ENCODE measurements around the gene RAG1.
"Not testable (repeated sequence)": the region's sequence is repeated elsewhere in the genome, so short reads cannot be mapped to it uniquely, and the experiment has no call there.

RAG1 gene

DNA sequence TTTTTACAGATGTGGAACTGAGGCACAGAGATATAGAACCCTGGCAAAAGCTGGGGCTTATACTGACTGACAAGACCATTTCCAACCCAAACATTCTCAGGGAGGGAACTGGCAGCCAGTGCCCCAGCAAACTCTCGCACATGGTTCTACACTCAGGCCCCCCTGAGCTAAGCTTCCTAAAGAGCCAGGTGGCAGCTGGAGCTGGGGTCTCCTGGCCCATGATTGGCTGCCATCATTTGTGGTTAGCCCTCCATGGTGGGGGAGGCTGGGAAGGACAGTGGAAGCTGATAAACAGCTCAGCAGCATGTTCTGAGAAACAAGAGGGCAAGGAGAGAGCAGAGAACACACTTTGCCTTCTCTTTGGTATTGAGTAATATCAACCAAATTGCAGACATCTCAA, at the start of gene RAG1:
Gene RAG1, plus strand, starts transcription at position 314 of the 400 bp plus-strand sequence. CDS start 5,298 bp downstream, outside the sequence.
- Mint-ChIP-seq H3K4me1 (ENCODE audit: low read depth) (peaks cover 11% of the 10 kb centered on the region), H3K36me3 (ENCODE audit: low read depth) (no peaks in the 10 kb centered on the region), H3K27ac (no peak within 1 kb of the TSS), H3K27me3 (peaks cover 15% of the 10 kb centered on the region), H3K4me3 (no peak within 1 kb of the TSS), H3K9me3 (no peaks in the 10 kb centered on the region)
- intact Hi-C loops (cut with micrococcal nuclease): no loop called here

DNA sequence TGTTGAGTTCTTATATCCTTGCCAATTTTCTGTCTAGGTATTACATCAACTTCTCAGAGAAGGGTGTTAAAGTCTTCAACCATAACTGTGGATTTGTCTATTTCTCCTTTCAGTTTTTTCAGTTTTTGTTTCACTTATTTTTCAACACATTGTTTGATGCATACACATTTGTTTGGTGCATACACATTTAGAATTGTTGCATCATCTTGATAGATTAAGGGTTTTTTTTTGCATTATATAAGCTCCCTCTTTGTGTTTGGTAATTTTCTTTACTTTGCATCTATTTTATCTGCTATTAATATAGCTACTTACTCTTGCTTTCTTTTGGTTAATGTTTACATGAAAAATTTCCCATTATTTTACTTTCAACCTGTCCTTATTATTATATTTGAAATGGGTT, 37.0 kb upstream of the RAG1 start:
- no peaks in the 10 kb centered on the region for H3K27me3 Mint-ChIP-seq
- no peaks in the 10 kb centered on the region for H3K36me3 Mint-ChIP-seq (ENCODE audit: low read depth)
- peaks cover 5% of the 10 kb centered on the region for H3K4me1 Mint-ChIP-seq (ENCODE audit: low read depth)
- intact Hi-C loops (cut with micrococcal nuclease): no loop called here
- no peak overlapping the region for H3K27ac Mint-ChIP-seq
- H3K9me3 Mint-ChIP-seq: no peaks in the 10 kb centered on the region
- H3K4me3 Mint-ChIP-seq: no peak overlapping the region

DNA sequence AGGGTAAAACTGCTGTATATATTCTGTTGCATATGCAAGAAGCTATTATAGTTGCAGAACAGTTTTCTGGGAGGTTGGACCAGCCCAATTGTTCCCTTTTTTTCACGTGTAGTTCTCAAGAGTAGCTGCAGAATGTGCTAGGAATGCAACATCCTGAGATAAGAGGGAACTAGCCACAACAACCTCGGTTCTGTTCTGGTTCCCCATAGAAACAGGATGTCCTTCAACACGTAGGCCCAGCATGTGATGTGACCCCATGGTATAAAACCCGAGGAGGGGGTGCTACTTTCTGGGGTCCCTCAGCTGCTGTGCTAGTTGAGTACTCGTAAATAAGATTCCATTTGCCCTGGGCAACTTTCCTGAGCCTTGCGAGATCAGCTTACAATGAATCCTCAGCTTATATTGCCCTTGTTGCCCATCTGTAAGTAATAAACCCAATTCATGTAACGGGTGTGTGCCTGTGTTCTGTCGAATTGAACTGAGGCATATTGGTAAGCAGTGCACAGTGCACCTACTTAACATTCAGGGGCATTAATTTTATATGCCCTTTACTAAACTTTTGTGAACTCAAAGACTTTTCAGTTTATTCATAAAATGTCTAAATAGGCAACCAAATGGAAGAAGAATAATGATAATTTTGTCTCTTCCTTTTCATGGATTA, 34.7 kb upstream of the RAG1 start:
- Mint-ChIP-seq H3K9me3 (no peaks in the 10 kb centered on the region), H3K4me1 (ENCODE audit: low read depth) (peaks cover 5% of the 10 kb centered on the region), H3K4me3 (no peak overlapping the region), H3K36me3 (ENCODE audit: low read depth) (no peaks in the 10 kb centered on the region), H3K27ac (no peak overlapping the region), H3K27me3 (no peaks in the 10 kb centered on the region)
- intact Hi-C loops (cut with micrococcal nuclease): no loop called here

DNA sequence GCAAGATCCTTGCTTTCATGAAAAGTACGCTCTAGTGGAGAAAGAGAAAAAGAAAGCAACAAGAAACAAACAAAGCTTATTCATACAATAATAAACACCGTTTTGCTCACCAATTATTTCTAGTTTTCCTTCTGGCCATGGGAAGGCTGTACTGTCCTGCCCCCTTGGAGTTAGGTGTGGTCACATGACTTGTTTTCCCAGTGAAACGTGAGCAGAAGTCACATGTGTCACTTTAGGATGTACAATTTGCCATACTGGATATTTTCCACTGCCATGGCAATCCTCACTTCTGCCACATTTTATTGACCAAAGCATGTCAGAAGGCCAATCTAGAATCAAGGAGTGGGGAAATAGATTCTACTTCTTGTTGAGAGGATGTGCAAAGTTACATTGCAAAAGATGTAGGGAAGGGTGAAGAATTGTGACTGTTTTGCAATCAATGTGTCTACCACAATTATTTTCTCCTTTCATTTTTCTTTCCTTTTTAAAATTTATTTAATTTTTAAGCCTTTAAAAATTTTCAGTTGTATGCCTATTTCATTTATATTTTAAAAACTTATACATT, 33.4 kb upstream of the RAG1 start:
- Mint-ChIP-seq H3K36me3 (ENCODE audit: low read depth) (no peaks in the 10 kb centered on the region), H3K27ac (no peak overlapping the region), H3K4me1 (ENCODE audit: low read depth) (peaks cover 5% of the 10 kb centered on the region), H3K27me3 (no peaks in the 10 kb centered on the region), H3K4me3 (no peak overlapping the region), H3K9me3 (no peaks in the 10 kb centered on the region)
- intact Hi-C loops (cut with micrococcal nuclease): no loop called here

DNA sequence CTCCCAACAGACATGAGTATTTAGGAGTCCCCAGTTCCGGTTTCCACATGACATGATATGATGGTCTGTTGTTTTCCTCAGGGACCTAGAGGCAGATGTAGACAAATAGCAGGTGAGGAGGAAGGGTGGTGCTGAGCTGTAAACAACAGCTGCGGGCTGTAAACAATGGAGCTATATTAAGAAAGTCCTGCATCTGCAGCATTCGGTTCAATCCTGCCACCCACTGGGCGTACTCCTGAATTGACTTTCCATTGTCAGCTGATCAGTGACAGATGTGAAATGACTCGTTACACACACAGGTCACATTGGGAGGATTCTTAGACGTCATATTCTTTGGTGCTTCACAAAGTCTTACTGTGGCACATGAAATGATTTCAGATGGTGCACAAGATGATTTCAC, 26.8 kb upstream of the RAG1 start:
- Mint-ChIP-seq H3K27me3 (no peaks in the 10 kb centered on the region), H3K4me3 (no peak overlapping the region), H3K9me3 (no peaks in the 10 kb centered on the region), H3K27ac (no peak overlapping the region), H3K36me3 (ENCODE audit: low read depth) (no peaks in the 10 kb centered on the region), H3K4me1 (ENCODE audit: low read depth) (peaks cover 4% of the 10 kb centered on the region)
- intact Hi-C loops (cut with micrococcal nuclease): loop anchor here (1.0 kb wide), 1 partner anchor 49 kb away; no protein-coding TSS in a partner anchor

DNA sequence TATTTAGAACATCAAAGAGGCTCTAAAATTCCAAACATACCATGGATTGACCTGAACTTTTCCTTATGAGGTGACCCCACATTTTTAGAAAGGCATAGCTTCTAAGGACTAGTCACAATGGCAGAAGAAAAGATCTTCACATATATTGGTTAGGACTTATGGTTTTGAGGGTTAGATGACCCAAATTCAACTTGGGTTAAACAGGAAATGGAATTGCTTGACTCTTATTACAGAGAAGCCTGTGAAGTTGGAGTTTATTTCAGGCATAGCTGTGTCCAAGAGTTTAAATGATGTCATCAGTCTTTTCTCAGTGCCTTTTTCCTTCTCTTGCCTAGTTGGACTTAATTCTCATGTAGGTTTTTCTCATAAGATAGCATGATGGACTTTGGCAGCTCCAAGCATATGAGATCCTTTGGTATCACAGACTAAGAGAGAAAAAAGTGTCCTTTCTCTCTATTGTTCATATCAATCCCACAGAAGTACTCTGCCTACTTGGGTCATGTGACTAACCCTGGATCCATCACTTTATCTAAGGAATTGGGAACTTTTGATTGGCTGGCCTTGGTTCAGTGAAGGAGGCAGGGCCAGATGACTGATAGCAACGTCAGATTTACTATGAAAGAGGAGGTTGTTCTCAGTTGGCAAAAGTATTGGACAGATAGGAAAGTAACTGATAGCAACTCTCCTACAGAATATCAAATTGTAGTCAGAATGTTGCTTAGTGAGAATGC, 17.3 kb upstream of the RAG1 start:
- Mint-ChIP-seq H3K9me3 (no peaks in the 10 kb centered on the region), H3K4me1 (ENCODE audit: low read depth) (no peaks in the 10 kb centered on the region), H3K4me3 (no peak overlapping the region), H3K27me3 (no peaks in the 10 kb centered on the region), H3K27ac (no peak overlapping the region), H3K36me3 (ENCODE audit: low read depth) (no peaks in the 10 kb centered on the region)
- intact Hi-C loops (cut with micrococcal nuclease): no loop called here

DNA sequence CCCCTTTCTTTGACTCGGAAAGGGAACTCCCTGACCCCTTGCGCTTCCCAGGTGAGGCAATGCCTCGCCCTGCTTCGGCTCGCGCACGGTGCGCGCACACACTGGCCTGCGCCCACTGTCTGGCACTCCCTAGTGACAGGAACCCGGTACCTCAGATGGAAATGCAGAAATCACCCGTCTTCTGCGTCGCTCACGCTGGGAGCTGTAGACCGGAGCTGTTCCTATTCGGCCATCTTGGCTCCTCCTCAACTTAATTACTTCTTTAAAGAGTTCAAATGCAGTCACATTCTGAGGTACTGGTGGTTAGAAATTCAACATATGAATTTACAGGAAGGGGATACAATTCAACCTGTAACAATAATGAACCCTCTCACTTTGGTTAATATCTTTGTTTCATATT, 10.4 kb upstream of the RAG1 start:
- H3K4me1 Mint-ChIP-seq (ENCODE audit: low read depth); H3K36me3 Mint-ChIP-seq (ENCODE audit: low read depth); H3K9me3 Mint-ChIP-seq; H3K27me3 Mint-ChIP-seq; H3K27ac Mint-ChIP-seq; H3K4me3 Mint-ChIP-seq; intact Hi-C loops (cut with micrococcal nuclease): not testable (repeated sequence)

DNA sequence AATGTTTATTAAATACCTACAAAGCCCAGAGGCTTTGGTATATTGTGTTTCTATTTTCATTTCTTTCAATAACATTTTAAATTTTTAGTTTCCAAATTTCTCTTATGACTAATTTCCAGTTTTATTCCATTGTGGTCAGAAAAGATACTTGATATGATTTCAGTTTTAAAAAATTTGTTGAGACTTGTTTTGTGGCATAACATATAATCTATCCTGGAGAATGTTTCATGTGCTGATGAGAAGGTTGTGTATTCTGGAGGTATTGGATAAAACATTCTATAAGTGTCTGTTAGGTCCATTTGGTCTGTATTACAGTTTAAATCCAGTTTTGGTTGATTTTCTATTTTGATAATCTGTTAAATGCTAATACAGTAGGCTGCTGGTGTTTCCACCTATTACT, 9.8 kb upstream of the RAG1 start:
- Mint-ChIP-seq H3K27ac (no peak overlapping the region), H3K36me3 (ENCODE audit: low read depth) (no peaks in the 10 kb centered on the region), H3K27me3 (no peaks in the 10 kb centered on the region), H3K9me3 (no peaks in the 10 kb centered on the region), H3K4me3 (no peak overlapping the region), H3K4me1 (ENCODE audit: low read depth) (no peaks in the 10 kb centered on the region)
- intact Hi-C loops (cut with micrococcal nuclease): no loop called here

DNA sequence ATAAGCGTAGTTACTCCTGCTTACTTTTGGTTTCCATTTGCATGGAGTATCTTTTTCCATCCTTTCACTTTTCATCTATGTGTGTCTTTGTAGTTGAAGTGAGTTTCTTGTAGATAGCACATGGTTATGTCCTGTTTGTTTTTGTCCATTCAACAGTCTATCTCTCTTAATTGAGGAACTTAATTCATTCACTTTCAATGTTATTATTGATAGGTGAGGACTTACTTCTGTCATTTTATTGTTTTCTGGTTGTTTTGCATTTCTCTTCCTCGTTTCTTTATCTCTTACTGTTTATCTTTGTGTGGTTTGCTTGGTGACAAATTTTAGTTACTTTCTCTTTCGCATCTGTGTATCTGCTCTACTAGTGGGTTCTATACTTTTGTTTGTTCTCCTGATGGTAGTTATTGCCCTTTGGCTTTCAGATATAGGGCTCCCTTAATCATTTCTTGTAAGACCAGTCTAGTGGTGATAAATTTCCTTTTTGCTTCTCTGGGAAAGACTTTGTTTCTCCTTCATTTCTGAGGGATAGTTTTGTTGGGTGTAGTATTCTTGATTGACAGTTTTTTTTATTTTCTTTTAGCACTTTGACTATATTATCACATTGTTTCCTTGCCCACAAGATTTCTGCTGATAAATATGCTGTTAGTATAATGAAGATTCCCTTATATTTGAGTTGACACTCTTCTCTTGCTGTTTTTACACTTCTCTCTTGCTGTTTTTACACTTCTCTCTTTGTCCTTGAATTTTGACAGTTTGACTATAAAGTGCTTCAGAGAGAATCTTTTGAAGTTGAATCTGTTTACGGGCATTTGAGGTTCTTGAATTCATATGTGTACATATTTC, 9.0 kb upstream of the RAG1 start:
- no peaks in the 10 kb centered on the region for H3K4me1 Mint-ChIP-seq (ENCODE audit: low read depth)
- no peak overlapping the region for H3K4me3 Mint-ChIP-seq
- intact Hi-C loops (cut with micrococcal nuclease): no loop called here
- H3K9me3 Mint-ChIP-seq: no peaks in the 10 kb centered on the region
- H3K36me3 Mint-ChIP-seq (ENCODE audit: low read depth): no peaks in the 10 kb centered on the region
- no peaks in the 10 kb centered on the region for H3K27me3 Mint-ChIP-seq
- H3K27ac Mint-ChIP-seq: no peak overlapping the region

DNA sequence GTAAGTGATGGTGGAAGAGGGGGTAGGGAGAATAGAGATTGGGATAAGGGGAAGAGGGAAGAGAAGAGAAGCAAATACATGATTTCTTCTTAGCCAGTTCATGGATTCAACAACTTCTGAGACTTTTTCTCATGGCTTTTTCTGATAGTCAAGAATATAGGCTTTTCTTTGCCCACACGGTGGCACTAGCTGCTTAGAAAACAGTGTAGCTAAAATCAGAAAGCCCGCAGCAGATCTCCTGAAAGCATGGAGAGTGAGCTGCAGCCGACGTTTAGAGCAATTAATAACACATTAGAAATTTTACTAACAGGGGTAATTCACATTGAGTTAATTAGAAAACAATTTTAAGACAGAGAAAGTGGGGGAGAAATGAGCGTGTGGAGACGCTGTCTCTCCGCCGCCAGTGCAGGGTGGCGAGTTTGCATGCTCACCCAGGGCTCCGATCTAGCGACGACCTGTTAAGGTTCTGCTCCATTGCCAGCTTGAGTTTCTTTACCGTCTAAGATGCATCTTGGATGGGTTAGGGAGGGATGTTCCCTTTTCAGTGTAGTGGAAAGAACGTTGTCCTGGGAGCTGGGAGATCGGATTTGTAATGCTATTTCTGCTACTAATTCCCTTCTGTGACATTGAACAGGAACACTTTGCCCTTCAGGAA, 3.3 kb upstream of the RAG1 start:
- no peaks in the 10 kb centered on the region for H3K9me3 Mint-ChIP-seq
- H3K36me3 Mint-ChIP-seq (ENCODE audit: low read depth): no peaks in the 10 kb centered on the region
- peaks cover 15% of the 10 kb centered on the region for H3K27me3 Mint-ChIP-seq
- H3K27ac Mint-ChIP-seq: no peak overlapping the region
- peak overlapping the region; percentile 72 for H3K4me3 Mint-ChIP-seq
- H3K4me1 Mint-ChIP-seq (ENCODE audit: low read depth): peaks cover 11% of the 10 kb centered on the region
- intact Hi-C loops (cut with micrococcal nuclease): loop anchor here (1.0 kb wide), 2 partner anchors 108 to 183 kb away; no protein-coding TSS in a partner anchor

DNA sequence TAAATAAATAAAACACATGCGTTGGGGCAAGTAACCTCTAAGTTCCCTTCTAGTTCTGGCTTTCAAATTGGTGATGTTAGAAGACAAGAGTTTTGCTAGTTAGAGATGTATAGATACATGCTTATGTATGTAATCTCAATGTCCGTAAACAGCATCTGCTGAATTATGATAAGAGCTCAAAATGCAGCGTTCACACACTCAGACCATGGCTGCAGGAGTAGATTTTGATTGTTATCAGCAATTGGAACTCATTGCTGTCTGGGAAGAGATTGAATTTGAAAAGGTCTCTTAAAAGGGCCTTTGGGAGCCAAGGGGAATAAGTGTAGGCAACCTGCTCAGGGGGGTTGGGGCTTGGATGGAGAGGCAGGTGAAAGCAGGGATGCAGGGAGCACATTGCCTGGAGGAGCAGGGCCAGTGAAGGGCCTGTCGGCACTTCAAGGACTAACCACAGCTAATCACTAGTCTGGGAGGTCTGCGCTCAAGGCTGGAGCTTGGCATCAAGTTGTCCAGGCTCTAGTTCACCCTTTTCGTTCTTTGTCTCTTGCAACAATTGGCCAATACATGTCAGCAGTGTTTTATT, 2.7 kb upstream of the RAG1 start:
- Mint-ChIP-seq H3K9me3 (no peaks in the 10 kb centered on the region), H3K27me3 (peaks cover 15% of the 10 kb centered on the region), H3K27ac (no peak overlapping the region), H3K4me3 (no peak overlapping the region), H3K4me1 (ENCODE audit: low read depth) (peaks cover 11% of the 10 kb centered on the region), H3K36me3 (ENCODE audit: low read depth) (no peaks in the 10 kb centered on the region)
- intact Hi-C loops (cut with micrococcal nuclease): no loop called here

DNA sequence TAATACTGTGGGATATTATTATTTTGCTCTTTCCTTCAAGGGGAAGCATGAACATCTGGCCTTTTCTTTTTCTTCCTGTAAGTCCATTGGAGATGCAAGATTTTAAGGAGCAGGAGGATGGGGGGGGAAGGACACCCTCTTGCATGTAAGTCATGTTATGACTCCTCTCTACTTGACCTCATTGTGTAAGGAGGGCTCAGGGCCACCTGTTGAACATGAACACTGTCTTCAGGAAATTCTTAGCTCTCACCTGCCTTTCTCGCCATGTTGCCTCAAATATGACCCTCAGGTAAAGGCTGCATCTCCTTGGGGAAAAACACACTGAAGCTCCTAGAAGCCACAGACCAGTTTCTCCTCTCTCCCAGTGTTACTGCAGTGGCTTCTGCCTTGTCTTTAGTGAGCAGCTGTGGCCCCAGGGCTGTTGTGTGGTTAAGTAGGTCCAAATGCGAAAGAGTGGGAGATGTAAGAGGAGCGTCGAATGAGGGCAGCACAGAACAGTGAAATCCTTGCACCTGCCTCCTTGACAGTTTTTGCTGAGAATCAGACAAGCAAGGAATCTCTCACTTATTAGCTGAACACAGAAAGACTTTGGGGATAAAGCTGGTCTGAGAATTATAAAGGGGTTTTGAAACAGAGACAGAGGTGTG, 1.3 kb upstream of the RAG1 start:
- Mint-ChIP-seq H3K36me3 (ENCODE audit: low read depth) (no peaks in the 10 kb centered on the region), H3K4me1 (ENCODE audit: low read depth) (peaks cover 11% of the 10 kb centered on the region), H3K27ac (no peak overlapping the region), H3K9me3 (no peaks in the 10 kb centered on the region), H3K4me3 (no peak overlapping the region), H3K27me3 (peaks cover 15% of the 10 kb centered on the region)
- intact Hi-C loops (cut with micrococcal nuclease): no loop called here

DNA sequence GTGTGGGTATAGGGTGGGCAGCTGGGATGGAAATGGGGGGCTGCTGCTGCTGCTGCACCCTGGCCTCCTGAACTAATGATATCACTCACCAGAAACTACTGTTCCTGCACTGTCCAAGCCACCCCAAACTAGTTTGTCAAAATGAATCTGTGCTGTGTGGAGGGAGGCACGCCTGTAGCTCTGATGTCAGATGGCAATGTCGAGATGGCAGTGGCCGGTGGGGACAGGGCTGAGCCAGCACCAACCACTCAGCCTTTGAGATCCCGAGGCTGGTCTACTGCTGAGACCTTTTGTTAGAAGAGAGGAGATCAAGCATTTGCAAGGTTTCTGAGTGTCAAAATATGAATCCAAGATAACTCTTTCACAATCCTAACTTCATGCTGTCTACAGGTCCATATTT, 1.3 kb downstream of the RAG1 start:
- intact Hi-C loops (cut with micrococcal nuclease): no loop called here
- H3K27me3 Mint-ChIP-seq: peaks cover 14% of the 10 kb centered on the region

More for the DNA sequence above, 1.3 kb downstream of the RAG1 start:
- Mint-ChIP-seq H3K27ac (no peak overlapping the region), H3K4me1 (ENCODE audit: low read depth) (peaks cover 9% of the 10 kb centered on the region), H3K9me3 (no peaks in the 10 kb centered on the region), H3K36me3 (ENCODE audit: low read depth) (no peaks in the 10 kb centered on the region), H3K4me3 (no peak overlapping the region)
